ENCODE measurements around the gene VSIR. TPM values are rescaled to one million over a fixed set of nuclear protein-coding genes. Genes with fewer than 3 reads are reported as not detected.

Gene VSIR
- total and polyA plus RNA-seq, 9 of the 15 experiments (the other 6 are each of a cell fraction or from before 2014, with no cell fraction given): 0.14 to 20.5 (median 9.3) TPM

GRCh38 chr10:71816421-71816851 is 43.1 kb upstream of the VSIR start:
- TF ChIP-seq PCBP1 (IDR thresholded peaks at IDR 0.05; ENCODE audit: low read depth, low read length, poor library complexity, severe bottlenecking) (no peak), POLR2G (IDR thresholded peaks at IDR 0.05; ENCODE audit: low read depth, low read length) (peak; percentile 64), RBM22 (IDR thresholded peaks at IDR 0.05; ENCODE audit: low read depth, low read length, poor library complexity, severe bottlenecking) (peak; percentile 94)
- no peak overlapping the region for H3K4me3 ChIP-seq
- BruUV-seq (replicated peaks): no TSS peak
- peaks cover 72% of the 10 kb centered on the region for H3K36me3 ChIP-seq (ENCODE audit: control insufficient read depth, insufficient read depth, low read length)
- POLR2A ChIA-PET: interaction anchor here (1.0 to 5.0 kb wide), 6 partner anchors 9 to 504 kb away, joined by 3 to 31 read pairs (median 4); no protein-coding TSS in a partner anchor
- H3K9me1 ChIP-seq (ENCODE audit: control insufficient read depth, insufficient read depth, low read length): no peaks in the 10 kb centered on the region
- H3K4me2 ChIP-seq (ENCODE audit: insufficient read depth, low read length): no peak overlapping the region
- WGBS (ENCODE audit: insufficient coverage, low coverage, missing lambda C conversion rate): 88% methylated on average over 12 of the region's 12 CpGs
- FAIRE-seq (no peak), ATAC-seq (no peak), DNase-seq (ENCODE audit: extremely low read depth in 1 of 4, low spot score in 3 of 4) (no peak)
- no peaks in the 10 kb centered on the region for H3K9me3 ChIP-seq (replicated peaks; ENCODE audit: control insufficient read depth, insufficient read depth, low read depth, low read length)
- H3K79me2 ChIP-seq (ENCODE audit: control insufficient read depth, insufficient read depth, low read length): no peaks in the 10 kb centered on the region
- H2AFZ ChIP-seq (ENCODE audit: low read depth, low read length): no peak overlapping the region
- peaks cover 0 to 33% of the 10 kb centered on the region in 2 experiments; a peak in 3 of 5 replicates for H3K4me1 ChIP-seq (replicated peaks in 1 of 2; ENCODE audit: control insufficient read depth in 2 of 2, insufficient read depth in 2 of 2, low read length in 2 of 2)
- no peaks in the 10 kb centered on the region for H3K27me3 ChIP-seq (ENCODE audit: control insufficient read depth in 2 of 2, insufficient read depth in 2 of 2, low read length in 2 of 2)
- peaks cover 6% of the 10 kb centered on the region; the same call in 1 of the 2 replicates for H4K20me1 ChIP-seq (replicated peaks; ENCODE audit: control insufficient read depth, insufficient read depth, low read length)
- intact Hi-C loops (cut with micrococcal nuclease): no loop called here
- in situ Hi-C loops (cut with MboI): loop anchor here (10.0 kb wide), 1 partner anchor 432 kb away; no protein-coding TSS in a partner anchor
- peak overlapping the region in 1 of 2 experiments; percentile 10; a peak in 1 of 4 replicates for H3K9ac ChIP-seq (ENCODE audit: insufficient read depth in 1 of 2, low read depth in 2 of 2, low read length in 2 of 2)
- no peak overlapping the region for H3K27ac ChIP-seq (ENCODE audit: extremely low read depth, low read depth, low read length)
- CTCF ChIA-PET (ENCODE audit: low intra/inter-chr PET ratio): no interaction called here

GRCh38 chr10:71815515-71816130 is 42.3 kb upstream of the VSIR start:
- ChIA-PET CTCF (ENCODE audit: low intra/inter-chr PET ratio) (interaction anchor here (0.9 kb wide), 1 partner anchor 81 kb away, joined by 3 read pairs; no protein-coding TSS in a partner anchor), POLR2A (interaction anchor here (0.5 to 5.0 kb wide), 13 partner anchors 9 to 512 kb away, joined by 3 to 31 read pairs (median 4); no protein-coding TSS in a partner anchor)
- H3K79me2 ChIP-seq (ENCODE audit: control insufficient read depth, insufficient read depth, low read length): no peaks in the 10 kb centered on the region
- H3K4me2 ChIP-seq (ENCODE audit: insufficient read depth, low read length): no peak overlapping the region
- no peak overlapping the region for H2AFZ ChIP-seq (ENCODE audit: low read depth, low read length)
- intact Hi-C loops (cut with micrococcal nuclease) (loop anchor here (2.0 kb wide), 1 partner anchor 17 kb away; no protein-coding TSS in a partner anchor), in situ Hi-C loops (cut with MboI) (loop anchor here (10.0 kb wide), 1 partner anchor 431 kb away; no protein-coding TSS in a partner anchor)
- DNase-seq (ENCODE audit: extremely low read depth in 1 of 4, low spot score in 3 of 4) (no peak), ATAC-seq (peak; percentile 8; the same call in 2 of the 3 replicates), FAIRE-seq (no peak)
- H3K9ac ChIP-seq (ENCODE audit: insufficient read depth in 1 of 2, low read depth in 2 of 2, low read length in 2 of 2): no peak overlapping the region
- WGBS (ENCODE audit: insufficient coverage, low coverage, missing lambda C conversion rate): 79% methylated on average over 10 of the region's 15 CpGs
- H3K9me1 ChIP-seq (ENCODE audit: control insufficient read depth, insufficient read depth, low read length): no peaks in the 10 kb centered on the region
- no peak overlapping the region for H3K4me3 ChIP-seq
- BruUV-seq (replicated peaks): no TSS peak
- no peaks in the 10 kb centered on the region for H3K9me3 ChIP-seq (replicated peaks; ENCODE audit: control insufficient read depth, insufficient read depth, low read depth, low read length)
- peaks cover 6% of the 10 kb centered on the region; the same call in 1 of the 2 replicates for H4K20me1 ChIP-seq (replicated peaks; ENCODE audit: control insufficient read depth, insufficient read depth, low read length)
- peaks cover 0 to 37% of the 10 kb centered on the region in 2 experiments; a peak in 3 of 5 replicates for H3K4me1 ChIP-seq (replicated peaks in 1 of 2; ENCODE audit: control insufficient read depth in 2 of 2, insufficient read depth in 2 of 2, low read length in 2 of 2)
- H3K27me3 ChIP-seq (ENCODE audit: control insufficient read depth in 2 of 2, insufficient read depth in 2 of 2, low read length in 2 of 2): no peaks in the 10 kb centered on the region
- H3K36me3 ChIP-seq (ENCODE audit: control insufficient read depth, insufficient read depth, low read length): peaks cover 63% of the 10 kb centered on the region
- no peak overlapping the region for H3K27ac ChIP-seq (ENCODE audit: extremely low read depth, low read depth, low read length)
- 0 out of 6 replicates have a peak, but pooled peaks of 1 of the 3 experiments have one; percentile 9 for TF ChIP-seq CTCF (IDR thresholded peaks at IDR 0.05 in 2 of 3, conservative IDR thresholded peaks at IDR 0.05 in 1 of 3; ENCODE audit: insufficient read depth in 2 of 3, low read depth in 1 of 3, low read length in 3 of 3)
- TF ChIP-seq ADNP (tag; IDR thresholded peaks at IDR 0.05): no peak
- no peak for TF ChIP-seq POU5F1 (IDR thresholded peaks at IDR 0.05; ENCODE audit: borderline replicate concordance, low read depth, low read length, partially characterized antibody)
- no peak for TF ChIP-seq HDAC6 (IDR thresholded peaks at IDR 0.05; ENCODE audit: low read depth, low read length)
- TF ChIP-seq ZNF655 (CRISPR knock-in tag; IDR thresholded peaks at IDR 0.05): no peak
- no peak for TF ChIP-seq ZNF124 (CRISPR knock-in tag; IDR thresholded peaks at IDR 0.05)
- no peak for TF ChIP-seq RUNX1 (IDR thresholded peaks at IDR 0.05; ENCODE audit: low read depth)
- peak; percentile 34 for TF ChIP-seq POLR2A (conservative IDR thresholded peaks at IDR 0.05)
